Upper lobe of right lung (tissue), 1 donor: ENCODE data around the gene TCF7L2. TPM values are rescaled to one million over a fixed set of nuclear protein-coding genes. Genes with fewer than 3 reads are reported as not detected.

Experiments
- ATAC-seq: fragments of 200-7000 bp; cut with Tn5 transposase; one replicate; pipeline ENCODE4 v1.9.1; 2020; ENCODE audit warnings: mild to moderate bottlenecking, moderate library complexity
- DNase-seq: peaks from one replicate; pipeline ENCODE4 v3.0.0-alpha.2; 2020
- H3K27ac ChIP-seq: fragments of 200-600 bp; one replicate; pipeline ENCODE4 v1.8.0; 2022
- H3K27me3 ChIP-seq: fragments of 200-600 bp; one replicate; pipeline ENCODE4 v1.8.0; 2022; ENCODE audit warnings: mild to moderate bottlenecking
- H3K36me3 ChIP-seq: fragments of 200-600 bp; one replicate; pipeline ENCODE4 v1.8.0; 2022
- H3K4me1 ChIP-seq: fragments of 200-600 bp; one replicate; pipeline ENCODE4 v1.8.0; 2022
- H3K4me3 ChIP-seq: fragments of 200-600 bp; one replicate; pipeline ENCODE4 v1.8.0; 2022; ENCODE audit warnings: mild to moderate bottlenecking
- H3K9me3 ChIP-seq: fragments of 200-600 bp; one replicate; pipeline ENCODE4 v1.8.0; 2022
- intact Hi-C: fragments of 100-400 bp; cut with DNase I; formaldehyde crosslinking; loops from one replicate; pipeline ENCODE4 v1.11.0; 2022
- total RNA-seq: library from RNA; stranded (reverse); fragmentation: NEBNext Ultra II Directional; extraction: Animal tissue kit (Norgen Biotek cat#: 25700); gene quantifications from one replicate; pipeline ENCODE4 v1.2.1, GENCODE V29; 2021
- TF ChIP-seq, protein P1 (sequence below): fragments of 200-600 bp; IDR thresholded peaks from one replicate; pipeline ENCODE4 v1.8.0; 2022; ENCODE audit warnings: antibody characterized with exemption
- donor health status: DM: no; HTN: yes; CAD: no; lungs with severe emphysema.

The TCF7L2 gene
- total RNA-seq, 1 donor from 2014 or later: 47.4 TPM

DNA sequence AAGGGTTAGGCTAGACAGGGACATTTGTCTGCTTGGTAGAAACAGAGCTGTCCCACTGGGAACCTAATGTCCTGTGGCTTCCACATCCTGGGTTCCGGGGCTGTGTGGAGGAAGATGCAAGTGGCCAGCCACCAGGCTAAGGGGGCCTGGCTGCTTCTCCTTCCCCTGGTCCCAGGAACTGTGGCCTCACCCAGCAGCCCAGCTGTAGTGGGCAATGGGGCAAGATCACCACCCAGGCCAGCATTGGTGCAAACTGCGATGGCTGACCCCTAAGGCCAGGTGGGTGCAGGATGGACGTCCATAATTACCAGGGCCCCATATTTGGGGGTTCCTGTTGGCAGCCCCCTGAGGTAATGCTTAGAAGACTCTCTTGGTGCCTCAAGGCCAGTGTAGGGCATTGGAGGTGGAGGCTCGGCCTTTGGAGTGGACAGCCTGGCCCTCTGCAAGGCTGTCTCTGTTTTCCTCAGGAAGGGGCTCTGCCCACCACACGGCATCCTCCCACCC lies 226.7 kb downstream of the TCF7L2 start:
- intact Hi-C loops: no loop called here
- H3K4me3 ChIP-seq: no peak overlapping the region
- H3K36me3 ChIP-seq: no peaks in the 10 kb centered on the region
- ATAC-seq (no peak), DNase-seq (no peak)
- no peaks in the 10 kb centered on the region for H3K27me3 ChIP-seq
- no peaks in the 10 kb centered on the region for H3K9me3 ChIP-seq
- TF ChIP-seq, protein P1, sequence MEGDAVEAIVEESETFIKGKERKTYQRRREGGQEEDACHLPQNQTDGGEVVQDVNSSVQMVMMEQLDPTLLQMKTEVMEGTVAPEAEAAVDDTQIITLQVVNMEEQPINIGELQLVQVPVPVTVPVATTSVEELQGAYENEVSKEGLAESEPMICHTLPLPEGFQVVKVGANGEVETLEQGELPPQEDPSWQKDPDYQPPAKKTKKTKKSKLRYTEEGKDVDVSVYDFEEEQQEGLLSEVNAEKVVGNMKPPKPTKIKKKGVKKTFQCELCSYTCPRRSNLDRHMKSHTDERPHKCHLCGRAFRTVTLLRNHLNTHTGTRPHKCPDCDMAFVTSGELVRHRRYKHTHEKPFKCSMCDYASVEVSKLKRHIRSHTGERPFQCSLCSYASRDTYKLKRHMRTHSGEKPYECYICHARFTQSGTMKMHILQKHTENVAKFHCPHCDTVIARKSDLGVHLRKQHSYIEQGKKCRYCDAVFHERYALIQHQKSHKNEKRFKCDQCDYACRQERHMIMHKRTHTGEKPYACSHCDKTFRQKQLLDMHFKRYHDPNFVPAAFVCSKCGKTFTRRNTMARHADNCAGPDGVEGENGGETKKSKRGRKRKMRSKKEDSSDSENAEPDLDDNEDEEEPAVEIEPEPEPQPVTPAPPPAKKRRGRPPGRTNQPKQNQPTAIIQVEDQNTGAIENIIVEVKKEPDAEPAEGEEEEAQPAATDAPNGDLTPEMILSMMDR: no peak
- H3K4me1 ChIP-seq: no peaks in the 10 kb centered on the region
- H3K27ac ChIP-seq: no peak overlapping the region

DNA sequence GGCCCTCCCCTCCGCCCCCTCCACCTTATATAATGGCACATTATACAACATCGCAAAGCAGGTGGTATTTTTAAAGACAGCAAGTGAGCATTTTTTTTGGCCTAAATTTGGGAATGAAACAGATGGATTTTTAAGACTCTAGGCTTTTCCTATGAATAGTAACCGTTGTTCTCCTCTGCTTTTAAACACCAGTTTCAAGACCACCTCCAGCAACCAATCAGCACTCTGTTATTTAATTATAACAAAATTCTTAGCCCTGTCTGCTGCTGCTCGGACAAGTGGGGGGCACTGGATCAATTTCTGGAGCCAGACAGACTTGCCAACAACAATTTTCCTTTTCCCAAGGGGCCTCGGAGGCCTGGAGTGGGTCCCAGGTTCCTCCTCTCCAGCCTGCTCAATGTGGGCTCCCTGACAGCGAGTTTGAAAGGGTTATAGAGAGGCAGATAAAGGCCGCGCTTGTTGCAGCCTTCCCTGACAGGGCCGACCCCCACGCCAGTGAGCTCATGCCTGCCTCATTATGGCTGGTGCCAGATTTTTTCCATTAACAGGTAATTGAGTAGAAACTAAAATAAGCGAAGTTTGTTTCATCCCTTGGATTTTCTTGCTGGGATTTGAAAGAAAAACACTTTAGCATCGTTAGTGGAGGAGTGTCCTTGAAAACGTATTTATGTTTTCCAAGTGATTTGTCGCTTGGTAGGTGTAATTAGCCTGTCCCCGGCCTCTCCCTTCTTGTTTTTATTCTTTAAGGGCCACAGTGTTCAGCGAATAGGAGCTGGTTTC lies 227.3 kb downstream of the TCF7L2 start:
- H3K9me3 ChIP-seq: no peaks in the 10 kb centered on the region
- H3K27ac ChIP-seq: no peak overlapping the region
- DNase-seq: no peak
- TF ChIP-seq, protein P1: no peak
- no peaks in the 10 kb centered on the region for H3K36me3 ChIP-seq
- no peak for ATAC-seq
- no peaks in the 10 kb centered on the region for H3K27me3 ChIP-seq
- intact Hi-C loops: no loop called here
- H3K4me3 ChIP-seq: no peak overlapping the region
- H3K4me1 ChIP-seq: no peaks in the 10 kb centered on the region

DNA sequence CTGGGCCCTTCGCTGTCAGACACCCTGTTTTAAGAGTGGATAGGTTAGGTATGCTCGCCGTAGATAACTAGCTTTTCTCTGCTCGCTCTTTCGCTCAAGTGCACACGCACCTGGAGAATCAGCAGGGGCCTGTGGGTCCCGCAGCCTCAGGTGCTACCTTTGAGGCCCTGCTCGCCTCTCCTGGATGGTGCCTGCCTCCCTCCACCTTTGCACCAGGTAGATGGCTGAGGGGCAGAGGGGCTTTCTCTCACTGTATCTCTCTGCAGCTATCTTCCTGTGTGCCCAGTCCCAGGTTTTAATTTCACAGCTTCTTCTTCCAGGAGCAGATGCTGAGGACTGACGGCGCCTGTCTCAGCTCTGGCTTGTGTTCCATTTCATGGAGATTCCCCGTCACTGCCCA lies 227.9 kb downstream of the TCF7L2 start:
- Histone ChIP-seq H3K4me3 (no peak overlapping the region), H3K27me3 (no peaks in the 10 kb centered on the region), H3K9me3 (no peaks in the 10 kb centered on the region), H3K36me3 (no peaks in the 10 kb centered on the region), H3K27ac (no peak overlapping the region), H3K4me1 (no peaks in the 10 kb centered on the region)
- DNase-seq: no peak
- TF ChIP-seq, protein P1: no peak
- no peak for ATAC-seq
- intact Hi-C loops: no loop called here

GRCh38 chr10:113178771-113179170 lies 228.7 kb downstream of the TCF7L2 start:
- H3K9me3 ChIP-seq: no peaks in the 10 kb centered on the region
- no peaks in the 10 kb centered on the region for H3K4me1 ChIP-seq
- intact Hi-C loops: no loop called here
- ATAC-seq (no peak), DNase-seq (no peak)
- H3K4me3 ChIP-seq: no peak overlapping the region
- no peaks in the 10 kb centered on the region for H3K36me3 ChIP-seq
- H3K27me3 ChIP-seq: no peaks in the 10 kb centered on the region
- TF ChIP-seq, protein P1: no peak
- no peak overlapping the region for H3K27ac ChIP-seq

DNA sequence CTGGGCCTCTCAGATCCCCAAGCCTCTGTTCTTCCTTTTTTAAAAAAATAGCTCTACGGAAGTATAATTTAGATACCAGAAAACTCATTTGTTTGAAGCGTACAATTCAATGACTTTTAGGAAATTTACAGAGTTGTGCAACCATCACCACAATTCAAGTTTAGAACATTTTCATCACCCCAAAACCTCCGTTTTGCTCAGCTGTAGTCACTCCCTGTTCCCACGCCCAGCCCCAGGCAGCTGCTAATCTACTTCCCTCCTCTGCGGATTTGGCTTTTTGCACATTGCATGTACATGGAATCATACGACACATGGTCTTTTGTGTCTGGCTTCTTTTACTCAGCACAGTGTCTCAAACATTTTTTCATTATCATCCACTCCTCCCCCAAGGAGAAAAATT lies 229.2 kb downstream of the TCF7L2 start:
- intact Hi-C loops: no loop called here
- peak; percentile 79 for DNase-seq

More for the DNA sequence above, 229.2 kb downstream of the TCF7L2 start:
- TF ChIP-seq, protein P1: no peak
- no peaks in the 10 kb centered on the region for H3K36me3 ChIP-seq
- no peaks in the 10 kb centered on the region for H3K27me3 ChIP-seq
- H3K4me1 ChIP-seq: no peaks in the 10 kb centered on the region
- H3K4me3 ChIP-seq: no peak overlapping the region
- H3K9me3 ChIP-seq: no peaks in the 10 kb centered on the region
- peak; percentile 84 for ATAC-seq
- no peak overlapping the region for H3K27ac ChIP-seq
